Activated naive CD8-positive, alpha-beta T cell treated with anti-CD3 and anti-CD28 coated beads, Interleukin-2, amount 10 ng/mL, durations not matched to agents 7 days and 5 days (primary cell): ENCODE results near the gene EML1. TPM values are rescaled to one million over a fixed set of nuclear protein-coding genes. Genes with fewer than 3 reads are reported as not detected.

Experiments used
- ATAC-seq: fragments of 150-1000 bp; cut with Tn5 transposase; one replicate; pipeline ENCODE4 v1.10.0; 2021; ENCODE audit warnings: low read depth, moderate library complexity
- POLR2A ChIA-PET: fragments of 350-600 bp; sonication (Branson Sonifier 250); formaldehyde crosslinking; loops from one replicate; lab custom pipeline; 2021; ENCODE audit warnings: antibody characterized with exemption; lab: Charles Lee
- DNase-seq: peaks from one replicate; pipeline ENCODE4 v3.0.0; 2021
- H3K27ac Mint-ChIP-seq: one replicate; pipeline ENCODE4 v1.8.0; 2022; ENCODE audit warnings: mild to moderate bottlenecking, mixed read lengths
- H3K27me3 Mint-ChIP-seq: one replicate; pipeline ENCODE4 v1.8.0; 2022; ENCODE audit warnings: mild to moderate bottlenecking, moderate library complexity, mixed read lengths
- H3K36me3 Mint-ChIP-seq: one replicate; pipeline ENCODE4 v1.8.0; 2021; ENCODE audit warnings: mild to moderate bottlenecking, mixed read lengths
- H3K4me1 Mint-ChIP-seq: one replicate; pipeline ENCODE4 v1.8.0; 2021; ENCODE audit warnings: mixed read lengths
- H3K4me3 Mint-ChIP-seq: one replicate; pipeline ENCODE4 v1.8.0; 2022; ENCODE audit warnings: mild to moderate bottlenecking, moderate library complexity, mixed read lengths
- H3K9me3 Mint-ChIP-seq: one replicate; pipeline ENCODE4 v1.8.0; 2021; ENCODE audit warnings: mixed read lengths
- total RNA-seq, 2 experiments: library from RNA; stranded (reverse); gene quantifications; one replicate each; pipeline ENCODE4 v1.2.3, GENCODE V29; 2021

Gene EML1
- total RNA-seq, 2 experiments from 2014 or later = 0.69 TPM; not detected in 1

DNA sequence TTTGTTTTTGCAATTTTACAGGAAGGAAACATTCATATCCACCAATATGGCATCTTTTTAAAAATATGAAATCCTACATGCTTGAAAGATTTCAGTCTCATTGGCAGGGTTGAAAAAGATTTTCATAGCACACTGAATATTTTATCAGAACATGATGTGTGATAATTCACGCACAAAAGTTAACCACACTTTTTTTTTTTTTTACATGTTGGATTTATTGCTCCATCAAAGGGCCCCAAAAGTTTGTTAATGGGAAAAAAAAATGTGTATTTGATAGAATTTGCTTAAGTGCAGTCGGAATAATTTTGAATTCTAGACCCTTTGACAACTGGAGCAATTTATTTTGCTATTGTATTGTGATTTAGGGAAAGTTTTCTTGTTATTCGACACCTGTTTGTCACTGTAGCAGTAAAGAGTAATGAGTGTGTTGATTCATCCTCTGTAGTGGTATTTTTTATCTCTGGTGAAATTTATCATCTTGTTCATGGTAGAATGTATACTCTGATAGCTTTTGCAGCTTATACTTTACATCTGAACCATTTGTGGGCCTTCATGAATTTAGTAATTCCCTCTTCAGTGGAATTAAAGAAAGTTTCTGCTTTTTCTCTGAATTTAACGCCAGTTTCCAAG lies 1.1 kb downstream of the EML1 start:
- H3K27ac Mint-ChIP-seq = no peak overlapping the region
- no peak for DNase-seq
- H3K4me3 Mint-ChIP-seq = peak overlapping the region; percentile 54
- H3K9me3 Mint-ChIP-seq = peaks cover 1% of the 10 kb centered on the region
- peaks cover 27% of the 10 kb centered on the region for H3K4me1 Mint-ChIP-seq
- peaks cover 59% of the 10 kb centered on the region for H3K27me3 Mint-ChIP-seq
- no peaks in the 10 kb centered on the region for H3K36me3 Mint-ChIP-seq
- POLR2A ChIA-PET = no interaction called here
- no peak for ATAC-seq

DNA sequence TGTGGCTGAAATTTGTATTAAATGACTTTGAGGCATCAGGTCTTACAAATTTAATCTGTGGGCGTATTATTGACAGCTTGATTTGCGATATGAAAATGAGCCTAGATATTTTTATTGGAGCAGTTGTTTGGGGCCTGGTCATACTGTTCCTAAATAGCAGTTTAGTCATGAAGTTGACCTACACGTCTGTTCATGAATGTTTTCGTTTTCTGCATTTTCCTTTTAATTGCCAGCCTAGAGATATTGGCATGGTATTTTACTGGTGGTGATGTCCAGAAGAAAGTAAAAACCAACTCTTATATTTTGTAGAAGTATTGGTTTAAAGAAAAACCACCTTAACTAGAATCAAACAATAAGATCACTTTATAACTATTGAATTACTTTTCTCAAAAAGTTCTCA lies 1.8 kb downstream of the EML1 start:
- no peak overlapping the region for H3K4me3 Mint-ChIP-seq
- ATAC-seq (no peak), DNase-seq (no peak)
- peaks cover 20% of the 10 kb centered on the region for H3K4me1 Mint-ChIP-seq
- POLR2A ChIA-PET = interaction anchor here (0.9 kb wide), 1 partner anchor 10 kb away, joined by 3 read pairs; no protein-coding TSS in a partner anchor
- H3K36me3 Mint-ChIP-seq = no peaks in the 10 kb centered on the region
- peaks cover 1% of the 10 kb centered on the region for H3K9me3 Mint-ChIP-seq
- H3K27ac Mint-ChIP-seq = no peak overlapping the region
- peaks cover 59% of the 10 kb centered on the region for H3K27me3 Mint-ChIP-seq

DNA sequence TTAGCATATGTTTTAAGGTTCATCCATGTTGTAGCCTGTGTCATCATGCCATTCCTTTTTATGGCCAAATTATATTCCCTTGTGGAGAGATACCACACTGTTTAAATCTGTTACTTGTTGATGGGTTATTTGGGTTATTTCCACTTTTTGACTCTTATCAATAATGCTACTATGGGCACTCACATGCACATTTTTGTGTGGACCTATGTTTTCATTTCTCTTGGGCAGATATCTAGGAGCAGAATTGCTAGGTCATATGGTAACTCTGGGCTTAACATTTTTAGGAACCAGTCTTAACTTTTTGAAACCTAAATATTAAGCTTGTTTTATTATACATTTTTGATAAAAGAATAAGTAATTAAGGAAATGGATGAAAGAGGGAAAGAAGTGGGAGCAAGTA lies 4.0 kb downstream of the EML1 start:
- POLR2A ChIA-PET = no interaction called here
- Mint-ChIP-seq H3K27ac (no peak overlapping the region), H3K4me3 (no peak overlapping the region), H3K27me3 (peaks cover 58% of the 10 kb centered on the region), H3K9me3 (peaks cover 1% of the 10 kb centered on the region), H3K36me3 (no peaks in the 10 kb centered on the region), H3K4me1 (peaks cover 4% of the 10 kb centered on the region)
- ATAC-seq (no peak), DNase-seq (no peak)

DNA sequence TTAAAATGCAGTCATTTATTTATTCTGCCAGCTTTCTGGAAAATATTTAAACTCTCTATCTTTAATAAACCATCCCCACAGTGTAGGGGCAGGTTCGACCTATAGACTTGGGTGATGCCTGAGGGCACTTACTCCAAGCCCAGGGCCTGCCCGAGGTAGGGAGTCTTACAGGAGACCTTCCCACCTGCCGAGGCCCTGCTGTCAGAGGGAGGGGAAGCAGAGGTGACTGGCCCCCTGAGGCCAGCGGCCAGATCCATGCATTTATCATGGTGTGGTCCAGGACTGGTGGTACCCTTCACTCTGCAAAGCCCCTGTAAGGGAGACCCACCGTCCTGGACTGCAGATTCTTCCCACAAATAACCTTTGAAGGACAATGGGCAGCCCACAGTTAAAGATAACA lies 7.6 kb downstream of the EML1 start:
- Mint-ChIP-seq H3K27ac (no peak overlapping the region), H3K27me3 (peaks cover 48% of the 10 kb centered on the region), H3K36me3 (no peaks in the 10 kb centered on the region), H3K4me1 (no peaks in the 10 kb centered on the region), H3K4me3 (no peak overlapping the region), H3K9me3 (peaks cover 1% of the 10 kb centered on the region)
- POLR2A ChIA-PET = no interaction called here
- DNase-seq (no peak), ATAC-seq (no peak)

DNA sequence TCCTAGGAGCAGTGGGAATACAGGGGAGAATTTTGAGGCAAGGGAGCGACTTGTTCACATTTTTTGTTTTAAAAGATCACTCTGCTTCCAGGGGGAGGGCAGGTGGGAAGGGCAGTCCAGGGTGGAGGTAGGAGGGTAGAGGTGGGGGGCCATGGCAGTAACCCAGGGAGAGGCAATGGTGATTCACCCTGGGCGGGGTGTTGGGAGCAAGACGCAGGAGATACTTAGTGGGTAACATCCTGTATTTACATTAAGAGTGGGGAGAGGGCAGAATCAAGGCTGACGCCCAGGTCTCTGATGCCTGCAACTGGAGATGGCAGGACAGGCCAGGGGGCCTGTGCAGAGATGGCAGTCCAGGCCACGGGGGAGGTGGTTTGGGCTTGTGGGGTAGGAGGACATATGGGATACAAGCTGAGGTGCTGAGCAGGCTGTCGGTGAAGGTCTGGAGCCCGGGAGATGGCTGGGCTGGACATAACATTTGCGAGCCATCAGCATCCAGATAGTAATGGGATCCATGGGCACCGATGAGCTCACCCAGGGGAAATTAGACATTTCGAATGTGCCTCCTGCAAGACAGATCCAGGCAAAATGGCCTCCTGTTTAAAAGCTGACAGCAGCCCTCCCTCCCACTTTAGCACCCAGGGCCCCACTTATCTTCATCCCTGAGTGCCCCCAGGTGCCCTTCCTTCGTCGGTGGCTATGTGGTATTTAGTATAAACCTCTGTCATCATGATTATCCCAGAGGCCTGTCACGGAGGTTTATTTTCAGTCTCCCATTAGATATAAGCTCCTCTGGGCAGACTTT lies 9.3 kb downstream of the EML1 start:
- Mint-ChIP-seq H3K4me1 (no peaks in the 10 kb centered on the region), H3K36me3 (no peaks in the 10 kb centered on the region), H3K27me3 (peaks cover 41% of the 10 kb centered on the region), H3K27ac (no peak overlapping the region), H3K4me3 (no peak overlapping the region), H3K9me3 (no peaks in the 10 kb centered on the region)
- POLR2A ChIA-PET = no interaction called here
- DNase-seq (no peak), ATAC-seq (no peak)

DNA sequence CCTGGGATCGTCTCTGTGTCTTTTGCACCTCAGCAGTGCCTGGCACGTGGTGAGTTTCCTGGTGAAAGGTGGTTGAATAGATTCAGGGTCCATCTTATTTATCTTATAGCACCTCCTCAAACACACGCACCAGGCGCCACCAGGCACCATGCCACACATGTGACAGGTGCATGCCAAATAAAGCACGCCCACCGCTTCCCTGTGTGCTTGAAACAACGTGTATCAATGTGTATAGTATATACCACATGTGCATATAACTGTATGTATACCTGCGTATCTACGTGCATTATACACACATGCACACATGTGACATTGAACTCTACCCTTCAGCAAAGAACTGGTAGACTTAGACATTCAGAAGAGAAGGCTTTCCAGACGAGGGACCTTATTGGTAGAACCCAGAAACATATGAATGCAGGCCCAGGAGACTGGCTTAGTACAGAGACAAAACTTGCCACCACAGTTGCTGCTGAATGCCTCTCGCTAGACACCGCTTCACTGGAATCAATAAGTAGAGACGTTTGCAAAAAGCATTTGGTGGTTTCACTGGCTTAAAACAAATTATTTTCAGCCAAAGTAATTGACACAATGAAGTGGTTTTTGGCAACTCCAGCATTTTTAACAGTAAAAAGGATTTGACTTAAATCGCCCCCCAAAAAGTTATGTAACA lies 10.0 kb downstream of the EML1 start:
- DNase-seq (no peak), ATAC-seq (no peak)
- Mint-ChIP-seq H3K27ac (no peak overlapping the region), H3K9me3 (no peaks in the 10 kb centered on the region), H3K4me1 (no peaks in the 10 kb centered on the region), H3K4me3 (no peak overlapping the region), H3K36me3 (no peaks in the 10 kb centered on the region), H3K27me3 (peaks cover 35% of the 10 kb centered on the region)
- POLR2A ChIA-PET = no interaction called here

DNA sequence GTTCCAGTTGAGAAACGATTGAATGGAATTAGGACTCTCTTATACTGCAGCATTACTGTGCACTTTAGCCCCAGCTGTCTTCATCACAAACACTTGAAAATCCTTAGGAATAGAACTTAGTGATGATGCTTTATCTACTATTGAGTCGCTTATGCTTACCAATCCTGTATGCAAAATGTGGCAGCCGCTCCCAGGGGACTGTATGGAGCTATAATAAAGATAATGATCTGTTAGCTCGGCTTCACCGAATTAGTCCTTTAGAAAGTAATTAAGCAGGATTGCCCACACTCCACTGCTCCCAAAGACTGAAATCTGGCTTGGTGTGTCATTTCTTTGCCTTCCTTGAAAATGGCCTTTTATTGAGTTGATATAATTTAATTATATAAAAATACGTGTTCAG lies 10.6 kb downstream of the EML1 start:
- POLR2A ChIA-PET = no interaction called here

DNA sequence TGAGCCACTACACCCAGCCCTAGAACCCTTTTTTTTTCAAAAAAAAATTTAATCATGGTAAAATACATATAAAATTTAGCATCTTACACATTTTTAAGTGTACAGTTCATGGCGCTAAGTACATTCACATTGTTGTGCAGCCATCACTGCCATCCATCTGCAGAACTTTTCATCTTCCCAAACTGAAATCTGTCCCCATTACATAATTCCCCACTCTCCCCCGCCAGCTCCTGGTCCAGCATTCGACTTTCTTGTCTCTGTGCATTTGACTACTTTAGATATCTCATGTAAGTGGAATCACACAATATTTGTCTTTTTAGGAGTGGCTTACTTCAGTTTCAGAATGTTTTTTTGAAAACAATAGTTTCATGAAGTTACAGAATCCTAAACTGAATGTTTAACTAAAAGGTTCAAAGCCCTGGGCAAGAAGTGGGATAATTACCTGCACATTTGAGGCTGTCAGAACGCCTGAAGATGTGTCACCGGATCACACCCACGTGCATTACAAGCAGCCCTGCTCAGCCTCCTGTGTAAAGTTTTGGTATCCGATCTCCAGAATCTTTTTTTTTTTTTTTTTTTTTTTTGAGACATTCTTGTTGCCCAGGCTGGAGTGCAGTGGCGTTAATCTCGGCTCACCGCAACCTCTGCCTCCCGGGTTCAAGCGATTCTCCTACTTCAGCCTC lies 12.7 kb downstream of the EML1 start:
- POLR2A ChIA-PET = interaction anchor here (1.1 kb wide), 1 partner anchor 11 kb away, joined by 3 read pairs; no protein-coding TSS in a partner anchor
- Mint-ChIP-seq H3K36me3 (no peaks in the 10 kb centered on the region), H3K4me1 (no peaks in the 10 kb centered on the region), H3K27me3 (peaks cover 36% of the 10 kb centered on the region), H3K9me3 (no peaks in the 10 kb centered on the region), H3K27ac (no peak overlapping the region), H3K4me3 (no peak overlapping the region)
- no peak for ATAC-seq
- DNase-seq = no peak

More for the DNA sequence above, 10.6 kb downstream of the EML1 start:
- Mint-ChIP-seq H3K4me1 (no peaks in the 10 kb centered on the region), H3K4me3 (no peak overlapping the region), H3K27me3 (peaks cover 31% of the 10 kb centered on the region), H3K9me3 (no peaks in the 10 kb centered on the region), H3K27ac (no peak overlapping the region), H3K36me3 (no peaks in the 10 kb centered on the region)
- no peak for DNase-seq
- no peak for ATAC-seq

DNA sequence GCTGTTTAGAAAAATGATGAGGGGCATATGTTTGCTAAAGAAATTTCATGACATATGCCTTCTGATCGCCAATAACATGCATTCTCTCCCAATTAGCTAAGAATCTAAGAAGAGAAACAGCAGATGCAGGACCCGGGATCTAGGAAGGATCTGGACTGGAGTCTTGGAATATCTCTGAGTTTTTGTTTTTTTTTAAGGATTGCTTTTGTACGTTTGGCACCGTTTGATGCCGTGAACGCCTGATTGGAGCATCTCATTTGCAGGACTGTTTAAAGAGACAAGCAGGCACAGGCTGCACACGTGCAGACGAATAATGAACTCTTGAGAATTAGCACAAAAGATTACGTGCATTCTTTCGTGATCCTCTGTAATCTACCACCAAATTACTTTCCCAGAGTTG lies 13.6 kb downstream of the EML1 start:
- no peak overlapping the region for H3K4me3 Mint-ChIP-seq
- H3K36me3 Mint-ChIP-seq = no peaks in the 10 kb centered on the region
- H3K9me3 Mint-ChIP-seq = no peaks in the 10 kb centered on the region
- POLR2A ChIA-PET = no interaction called here
- DNase-seq (no peak), ATAC-seq (no peak)
- H3K27me3 Mint-ChIP-seq = peaks cover 37% of the 10 kb centered on the region
- no peaks in the 10 kb centered on the region for H3K4me1 Mint-ChIP-seq
- no peak overlapping the region for H3K27ac Mint-ChIP-seq

DNA sequence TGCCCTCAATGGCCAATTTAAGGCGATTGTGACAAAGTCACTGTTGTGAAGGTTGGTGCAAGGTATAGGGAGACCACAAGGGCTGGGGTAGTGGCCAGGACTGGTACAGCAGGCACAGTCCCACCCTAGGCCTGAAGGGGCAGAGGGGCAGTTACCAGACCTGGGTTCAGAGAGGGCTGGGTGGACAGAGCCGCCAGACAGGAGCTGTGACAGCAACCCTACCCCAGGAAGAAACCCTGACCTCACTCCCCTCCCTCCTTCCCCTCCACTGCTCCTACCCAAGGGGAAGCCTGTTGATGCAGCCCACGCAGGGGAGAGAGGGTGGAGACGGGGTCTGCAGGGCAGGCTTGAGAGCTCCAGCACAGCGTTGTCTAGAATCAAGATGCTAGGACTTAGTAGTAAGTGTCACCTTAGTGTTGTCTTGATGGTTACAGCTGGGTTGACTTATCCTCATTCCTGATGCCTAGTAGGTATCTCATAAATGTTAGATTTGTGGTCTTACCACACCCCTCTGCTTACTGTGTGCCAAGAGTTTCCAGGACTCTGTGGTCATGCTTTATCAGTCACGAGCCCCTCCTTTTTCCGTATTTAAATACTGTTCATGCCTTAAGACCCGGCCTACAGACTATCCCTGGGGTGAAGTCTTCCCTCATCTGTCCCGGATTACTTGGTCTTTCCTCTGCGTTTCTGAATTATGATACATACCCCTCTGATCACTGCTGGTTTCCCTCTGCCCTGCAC lies 14.4 kb downstream of the EML1 start:
- Mint-ChIP-seq H3K4me1 (no peaks in the 10 kb centered on the region), H3K9me3 (no peaks in the 10 kb centered on the region), H3K36me3 (no peaks in the 10 kb centered on the region), H3K27ac (no peak overlapping the region), H3K27me3 (peaks cover 41% of the 10 kb centered on the region), H3K4me3 (no peak overlapping the region)
- POLR2A ChIA-PET = no interaction called here
- ATAC-seq (no peak), DNase-seq (no peak)

DNA sequence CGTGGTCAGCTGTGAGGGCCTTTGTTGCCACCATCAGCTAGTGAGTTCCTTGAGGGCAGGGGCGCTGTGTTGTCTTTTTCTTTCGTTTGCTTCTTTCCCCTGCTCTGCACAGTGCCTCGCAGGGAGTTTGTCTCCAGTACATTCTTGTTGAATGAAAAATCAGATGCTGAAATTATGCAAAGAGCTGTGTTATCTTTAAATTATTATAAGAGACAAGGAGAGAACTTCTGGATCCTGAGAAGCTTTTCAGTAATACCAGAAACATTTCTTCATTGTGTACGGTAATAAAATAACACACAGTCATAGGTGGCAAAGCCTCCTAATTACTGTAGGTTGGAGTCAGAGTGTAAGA lies 14.9 kb downstream of the EML1 start:
- no peak overlapping the region for H3K4me3 Mint-ChIP-seq
- no peak overlapping the region for H3K27ac Mint-ChIP-seq
- POLR2A ChIA-PET = no interaction called here
- H3K36me3 Mint-ChIP-seq = no peaks in the 10 kb centered on the region
- H3K27me3 Mint-ChIP-seq = peaks cover 44% of the 10 kb centered on the region
- DNase-seq = no peak
- ATAC-seq = no peak
- H3K4me1 Mint-ChIP-seq = no peaks in the 10 kb centered on the region
- no peaks in the 10 kb centered on the region for H3K9me3 Mint-ChIP-seq

DNA sequence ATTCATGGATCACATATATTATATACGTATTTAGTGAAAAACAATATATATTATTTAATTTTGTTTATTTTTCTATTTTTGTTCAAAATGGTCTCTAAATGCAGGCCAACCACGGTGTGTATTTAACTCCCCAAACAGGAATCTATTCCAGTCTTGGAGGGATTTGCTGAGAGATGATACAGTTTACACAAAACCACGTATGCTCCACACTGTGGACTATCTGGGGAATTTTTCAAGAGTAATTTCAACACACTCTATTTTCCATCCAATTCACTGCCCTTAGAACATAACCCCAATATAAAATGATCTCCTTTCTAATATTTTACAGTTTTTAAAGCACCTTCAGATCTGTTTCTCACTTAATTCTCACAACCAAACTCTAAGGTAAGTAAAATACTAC lies 15.3 kb downstream of the EML1 start:
- H3K27me3 Mint-ChIP-seq = peaks cover 45% of the 10 kb centered on the region
- DNase-seq (no peak), ATAC-seq (no peak)
- no peaks in the 10 kb centered on the region for H3K9me3 Mint-ChIP-seq
- no peaks in the 10 kb centered on the region for H3K36me3 Mint-ChIP-seq
- POLR2A ChIA-PET = no interaction called here
- H3K4me3 Mint-ChIP-seq = no peak overlapping the region
- H3K4me1 Mint-ChIP-seq = no peaks in the 10 kb centered on the region
- H3K27ac Mint-ChIP-seq = no peak overlapping the region

DNA sequence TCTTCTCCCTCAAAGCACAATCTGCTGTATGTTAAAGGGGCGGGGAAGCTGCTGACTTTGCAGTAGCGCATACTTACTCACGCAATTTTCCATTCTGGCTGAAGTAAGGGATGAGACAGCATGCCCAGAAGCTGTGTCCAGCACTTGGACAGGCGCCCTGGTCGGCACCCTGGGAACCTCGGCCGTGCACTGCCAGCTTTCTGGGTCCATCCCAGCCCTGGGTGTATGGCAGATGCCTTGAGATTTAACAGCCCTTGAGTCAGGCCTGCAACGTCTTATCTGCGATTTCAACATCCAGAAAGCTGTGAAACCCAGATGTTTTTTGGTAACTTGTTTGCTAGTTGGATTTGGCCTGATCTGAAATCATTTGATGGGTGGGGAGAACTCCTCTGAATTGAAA lies 16.1 kb downstream of the EML1 start:
- DNase-seq = no peak
- ATAC-seq = no peak
- POLR2A ChIA-PET = no interaction called here
- no peaks in the 10 kb centered on the region for H3K9me3 Mint-ChIP-seq
- no peak overlapping the region for H3K4me3 Mint-ChIP-seq
- no peaks in the 10 kb centered on the region for H3K36me3 Mint-ChIP-seq
- H3K4me1 Mint-ChIP-seq = no peaks in the 10 kb centered on the region
- H3K27me3 Mint-ChIP-seq = peaks cover 48% of the 10 kb centered on the region
- no peak overlapping the region for H3K27ac Mint-ChIP-seq
